Trophoblast cell (in vitro differentiated cells and primary cell): ENCODE data around the gene DTWD2.

ENCODE experiments used
- DNase-seq, 2 donors: peaks; one replicate each; pipeline ENCODE4 v3.0.0-alpha.2; 2016
- H2AFZ ChIP-seq: 2 replicates; pipeline ENCODE4 v1.6.1; 2013; ENCODE audit warnings: low read length, moderate library complexity, mild to moderate bottlenecking; ENCODE audit not compliant: insufficient read depth, poor library complexity
- H2AK5ac ChIP-seq: 2 replicates; pipeline ENCODE4 v1.6.1; 2013; ENCODE audit warnings: mild to moderate bottlenecking, low read length
- H2BK120ac ChIP-seq: 2 replicates; pipeline ENCODE4 v1.6.1; 2013; ENCODE audit warnings: low read length, mild to moderate bottlenecking, moderate library complexity; ENCODE audit not compliant: insufficient read depth, poor library complexity
- H2BK12ac ChIP-seq: 2 replicates; pipeline ENCODE4 v1.6.1; 2013; ENCODE audit warnings: mild to moderate bottlenecking, low read length, moderate library complexity
- H2BK5ac ChIP-seq: 2 replicates; pipeline ENCODE4 v1.6.1; 2013; ENCODE audit warnings: low read length, low read depth, moderate library complexity, mild to moderate bottlenecking; ENCODE audit not compliant: poor library complexity
- H3K14ac ChIP-seq: 2 replicates; pipeline ENCODE4 v1.6.1; 2013; ENCODE audit warnings: mild to moderate bottlenecking, low read length
- H3K18ac ChIP-seq: 2 replicates; pipeline ENCODE4 v1.6.1; 2013; ENCODE audit warnings: mild to moderate bottlenecking, low read length
- H3K23ac ChIP-seq: 2 replicates; pipeline ENCODE4 v1.6.1; 2013; ENCODE audit warnings: low read length
- H3K27ac ChIP-seq: 2 replicates; pipeline ENCODE4 v1.5.1; 2013; ENCODE audit warnings: low read depth, mild to moderate bottlenecking, inconsistent platforms, low read length, moderate library complexity
- H3K27me3 ChIP-seq: 2 replicates; pipeline ENCODE4 v1.6.1; 2013; ENCODE audit warnings: inconsistent platforms, mild to moderate bottlenecking, low read length, moderate library complexity; ENCODE audit not compliant: insufficient read depth
- H3K36me3 ChIP-seq, 2 experiments: 1 replicate in 1 of 2; 2 replicates in 1 of 2; pipeline ENCODE4 v1.6.1; 2013; ENCODE audit warnings: low read length in 2 of 2, mild to moderate bottlenecking in 2 of 2, moderate library complexity in 1 of 2; ENCODE audit not compliant: insufficient read depth in 2 of 2, control insufficient read depth in 1 of 2
- H3K4ac ChIP-seq: 2 replicates; pipeline ENCODE4 v1.6.1; 2013; ENCODE audit warnings: low read depth, mild to moderate bottlenecking, low read length, moderate library complexity
- H3K4me1 ChIP-seq, 2 experiments: 1 replicate in 1 of 2; 2 replicates in 1 of 2; pipeline ENCODE4 v1.6.1; 2013; ENCODE audit warnings: low read length in 2 of 2, mild to moderate bottlenecking in 2 of 2, moderate library complexity in 1 of 2; ENCODE audit not compliant: insufficient read depth in 2 of 2, control insufficient read depth in 1 of 2
- H3K4me2 ChIP-seq: 2 replicates; pipeline ENCODE4 v1.6.1; 2013; ENCODE audit warnings: inconsistent platforms, mild to moderate bottlenecking, low read length, moderate library complexity
- H3K4me3 ChIP-seq: 2 replicates; pipeline ENCODE4 v1.5.1; 2013; ENCODE audit warnings: mild to moderate bottlenecking, low read depth, low read length, inconsistent platforms
- H3K79me1 ChIP-seq: one replicate; pipeline ENCODE4 v1.6.1; 2013; ENCODE audit warnings: low read length
- H3K79me2 ChIP-seq: 2 replicates; pipeline ENCODE4 v1.6.1; 2013; ENCODE audit warnings: low read length, mild to moderate bottlenecking; ENCODE audit not compliant: control insufficient read depth, insufficient read depth, poor library complexity
- H3K9ac ChIP-seq: 2 replicates; pipeline ENCODE4 v1.6.1; 2013; ENCODE audit warnings: mild to moderate bottlenecking, low read length
- H3K9me3 ChIP-seq: 2 replicates; pipeline ENCODE4 v1.6.1; 2013; ENCODE audit warnings: low read depth, mild to moderate bottlenecking, control low read depth, inconsistent platforms, low read length; ENCODE audit not compliant: insufficient read depth
- H4K12ac ChIP-seq: 2 replicates; pipeline ENCODE4 v1.6.1; 2013; ENCODE audit warnings: low read depth, mild to moderate bottlenecking, low read length, moderate library complexity
- H4K8ac ChIP-seq: 2 replicates; pipeline ENCODE4 v1.6.1; 2013; ENCODE audit warnings: low read depth, mild to moderate bottlenecking, low read length, moderate library complexity
- H4K91ac ChIP-seq: one replicate; pipeline ENCODE4 v1.6.1; 2013; ENCODE audit warnings: low read depth, mild to moderate bottlenecking, low read length, moderate library complexity
- WGBS: extraction: QIAGEN DNeasy Blood & Tissue Kit; methylation state at CpG from one replicate; pipeline ENCODE4 v1.1.7; 2013; ENCODE audit warnings: missing lambda C conversion rate; ENCODE audit not compliant: insufficient read length, insufficient coverage; ENCODE audit errors: extremely low coverage; 5-methylcytosine and 5-hydroxymethylcytosine counted together

DTWD2 gene

GRCh38 chr5:118923295-118924005, 64.9 kb downstream of the DTWD2 start:
- Histone ChIP-seq H3K79me1 (no peaks in the 10 kb centered on the region), H2AK5ac (no peak overlapping the region), H3K4me2 (no peak overlapping the region), H2BK120ac (no peak overlapping the region), H2BK5ac (no peak overlapping the region), H3K4me1 (no peaks in the 10 kb centered on the region), H3K23ac (no peak overlapping the region), H3K4ac (no peak overlapping the region), H3K27me3 (no peaks in the 10 kb centered on the region), H2AFZ (no peak overlapping the region), H3K14ac (no peak overlapping the region), H3K18ac (no peak overlapping the region), H3K9me3 (no peaks in the 10 kb centered on the region), H4K12ac (no peak overlapping the region), H4K91ac (no peak overlapping the region), H3K27ac (no peak overlapping the region), H3K9ac (no peak overlapping the region), H3K36me3 (no peaks in the 10 kb centered on the region), H4K8ac (no peak overlapping the region), H2BK12ac (no peak overlapping the region), H3K79me2 (no peaks in the 10 kb centered on the region), H3K4me3 (no peak overlapping the region)
- WGBS = no CpG with 5 or more reads among the region's 15 CpGs
- no peak for DNase-seq

- Histone ChIP-seq H2AFZ (no peak overlapping the region), H2BK12ac (no peak overlapping the region), H3K18ac (no peak overlapping the region), H4K12ac (no peak overlapping the region), H3K36me3 (no peaks in the 10 kb centered on the region), H2BK5ac (no peak overlapping the region), H3K9ac (no peak overlapping the region), H4K8ac (no peak overlapping the region), H3K23ac (no peak overlapping the region), H3K9me3 (no peaks in the 10 kb centered on the region), H3K4ac (no peak overlapping the region), H2AK5ac (no peak overlapping the region), H3K79me1 (no peaks in the 10 kb centered on the region), H2BK120ac (no peak overlapping the region), H3K4me1 (no peaks in the 10 kb centered on the region), H3K79me2 (no peaks in the 10 kb centered on the region), H3K14ac (no peak overlapping the region), H3K4me3 (no peak overlapping the region), H3K27ac (no peak overlapping the region), H4K91ac (no peak overlapping the region), H3K27me3 (no peaks in the 10 kb centered on the region), H3K4me2 (no peak overlapping the region)
- no peak for DNase-seq
- no CpG with 5 or more reads among the region's 2 CpGs for WGBS
Measured at GRCh38 chr5:118921866-118922265, 66.5 kb downstream of the DTWD2 start.

GRCh38 chr5:118919016-118919415, 69.3 kb downstream of the DTWD2 start:
- Histone ChIP-seq H3K27me3 (no peaks in the 10 kb centered on the region), H2BK12ac (no peak overlapping the region), H3K27ac (no peak overlapping the region), H4K91ac (no peak overlapping the region), H2AFZ (no peak overlapping the region), H2AK5ac (no peak overlapping the region), H3K9ac (no peak overlapping the region), H3K9me3 (no peaks in the 10 kb centered on the region), H3K4me2 (no peak overlapping the region), H4K12ac (no peak overlapping the region), H2BK120ac (no peak overlapping the region), H3K4ac (no peak overlapping the region), H4K8ac (no peak overlapping the region), H3K4me3 (no peak overlapping the region), H2BK5ac (no peak overlapping the region), H3K79me1 (no peaks in the 10 kb centered on the region), H3K14ac (no peak overlapping the region), H3K18ac (no peak overlapping the region), H3K79me2 (no peaks in the 10 kb centered on the region), H3K4me1 (no peaks in the 10 kb centered on the region), H3K36me3 (no peaks in the 10 kb centered on the region), H3K23ac (no peak overlapping the region)
- no peak for DNase-seq
- WGBS = no CpG with 5 or more reads among the region's 3 CpGs

- H2BK12ac ChIP-seq = no peak overlapping the region
- no peak overlapping the region for H3K4me2 ChIP-seq
- no peak overlapping the region for H2BK5ac ChIP-seq
- no CpG with 5 or more reads among the region's 7 CpGs for WGBS
- H3K14ac ChIP-seq = no peak overlapping the region
- H3K4me1 ChIP-seq = no peaks in the 10 kb centered on the region
- no peak overlapping the region for H3K4ac ChIP-seq
- H3K27ac ChIP-seq = no peak overlapping the region
- no peaks in the 10 kb centered on the region for H3K27me3 ChIP-seq
- no peak overlapping the region for H4K8ac ChIP-seq
- H2BK120ac ChIP-seq = no peak overlapping the region
- H3K79me2 ChIP-seq = no peaks in the 10 kb centered on the region
- no peak overlapping the region for H3K18ac ChIP-seq
- H3K9ac ChIP-seq = no peak overlapping the region
- H4K91ac ChIP-seq = no peak overlapping the region
- no peaks in the 10 kb centered on the region for H3K9me3 ChIP-seq
- no peaks in the 10 kb centered on the region for H3K79me1 ChIP-seq
- peak in 1 of 2 donors; percentile 3 for DNase-seq
- H2AFZ ChIP-seq = no peak overlapping the region
- no peaks in the 10 kb centered on the region for H3K36me3 ChIP-seq
- H4K12ac ChIP-seq = no peak overlapping the region
- H3K4me3 ChIP-seq = no peak overlapping the region
- H3K23ac ChIP-seq = no peak overlapping the region
- H2AK5ac ChIP-seq = no peak overlapping the region
Measured at GRCh38 chr5:118918232-118918631, 70.1 kb downstream of the DTWD2 start.
